ENCODE data around the gene LSM2.

DNA sequence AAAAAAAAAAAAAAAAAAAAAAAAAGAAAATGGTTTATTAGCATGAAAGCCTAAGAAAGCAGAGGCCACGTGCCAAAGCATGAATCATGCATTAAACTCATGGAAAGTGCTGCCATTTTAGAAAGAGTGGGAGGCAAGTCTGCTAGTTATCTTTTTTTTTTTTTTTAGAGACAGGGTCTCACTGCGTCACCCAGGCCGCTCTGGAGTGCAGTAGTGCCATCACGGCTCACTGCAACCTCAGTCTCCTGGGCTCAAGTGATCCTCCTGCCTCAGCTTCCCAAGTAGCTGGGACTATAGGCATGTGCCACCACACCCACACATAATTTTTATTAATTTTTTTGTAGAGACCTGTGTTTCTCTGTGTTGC is 34.8 kb downstream of the LSM2 start:
- TF ChIP-seq, protein P1, sequence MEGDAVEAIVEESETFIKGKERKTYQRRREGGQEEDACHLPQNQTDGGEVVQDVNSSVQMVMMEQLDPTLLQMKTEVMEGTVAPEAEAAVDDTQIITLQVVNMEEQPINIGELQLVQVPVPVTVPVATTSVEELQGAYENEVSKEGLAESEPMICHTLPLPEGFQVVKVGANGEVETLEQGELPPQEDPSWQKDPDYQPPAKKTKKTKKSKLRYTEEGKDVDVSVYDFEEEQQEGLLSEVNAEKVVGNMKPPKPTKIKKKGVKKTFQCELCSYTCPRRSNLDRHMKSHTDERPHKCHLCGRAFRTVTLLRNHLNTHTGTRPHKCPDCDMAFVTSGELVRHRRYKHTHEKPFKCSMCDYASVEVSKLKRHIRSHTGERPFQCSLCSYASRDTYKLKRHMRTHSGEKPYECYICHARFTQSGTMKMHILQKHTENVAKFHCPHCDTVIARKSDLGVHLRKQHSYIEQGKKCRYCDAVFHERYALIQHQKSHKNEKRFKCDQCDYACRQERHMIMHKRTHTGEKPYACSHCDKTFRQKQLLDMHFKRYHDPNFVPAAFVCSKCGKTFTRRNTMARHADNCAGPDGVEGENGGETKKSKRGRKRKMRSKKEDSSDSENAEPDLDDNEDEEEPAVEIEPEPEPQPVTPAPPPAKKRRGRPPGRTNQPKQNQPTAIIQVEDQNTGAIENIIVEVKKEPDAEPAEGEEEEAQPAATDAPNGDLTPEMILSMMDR (conservative IDR thresholded peaks at IDR 0.05; ENCODE audit: low read length): no peak
- no peak for TF ChIP-seq EZH2phosphoT487 (IDR thresholded peaks at IDR 0.05; ENCODE audit: borderline replicate concordance)

Data from Loucy (cell line).